Cardiac fibroblast (primary cell): ENCODE data around the gene PRPF38B.

ENCODE experiments used
- DNase-seq, 2 donors: peaks; one replicate each; pipeline versions ENCODE4 v3.0.0 to v3.0.0-alpha.2; 2010; ENCODE audit warnings: low read depth in 2 of 2
- H3K4me3 ChIP-seq, 2 donors: replicated peaks in 1 of 2; 1 replicate in 1 of 2; 2 replicates in 1 of 2; pipeline ENCODE4 v1.5.1; 2011; ENCODE audit warnings: low read depth in 2 of 2, low read length in 2 of 2, mild to moderate bottlenecking in 2 of 2, moderate library complexity in 1 of 2
- TF ChIP-seq, protein P1 (sequence below): IDR thresholded peaks from one replicate; pipeline ENCODE4 v1.5.1; 2011; ENCODE audit warnings: low read depth, mild to moderate bottlenecking, low read length, inconsistent platforms

The PRPF38B gene

GRCh38 chr1:108691942-108692723, at the start of gene PRPF38B:
Gene PRPF38B, plus strand, starts transcription at chr1:108692310. Its CDS starts 282 bp downstream, at chr1:108692592.
- peak; percentile 92 to 93 for DNase-seq
- TF ChIP-seq, protein P1, sequence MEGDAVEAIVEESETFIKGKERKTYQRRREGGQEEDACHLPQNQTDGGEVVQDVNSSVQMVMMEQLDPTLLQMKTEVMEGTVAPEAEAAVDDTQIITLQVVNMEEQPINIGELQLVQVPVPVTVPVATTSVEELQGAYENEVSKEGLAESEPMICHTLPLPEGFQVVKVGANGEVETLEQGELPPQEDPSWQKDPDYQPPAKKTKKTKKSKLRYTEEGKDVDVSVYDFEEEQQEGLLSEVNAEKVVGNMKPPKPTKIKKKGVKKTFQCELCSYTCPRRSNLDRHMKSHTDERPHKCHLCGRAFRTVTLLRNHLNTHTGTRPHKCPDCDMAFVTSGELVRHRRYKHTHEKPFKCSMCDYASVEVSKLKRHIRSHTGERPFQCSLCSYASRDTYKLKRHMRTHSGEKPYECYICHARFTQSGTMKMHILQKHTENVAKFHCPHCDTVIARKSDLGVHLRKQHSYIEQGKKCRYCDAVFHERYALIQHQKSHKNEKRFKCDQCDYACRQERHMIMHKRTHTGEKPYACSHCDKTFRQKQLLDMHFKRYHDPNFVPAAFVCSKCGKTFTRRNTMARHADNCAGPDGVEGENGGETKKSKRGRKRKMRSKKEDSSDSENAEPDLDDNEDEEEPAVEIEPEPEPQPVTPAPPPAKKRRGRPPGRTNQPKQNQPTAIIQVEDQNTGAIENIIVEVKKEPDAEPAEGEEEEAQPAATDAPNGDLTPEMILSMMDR = no peak
- H3K4me3 ChIP-seq = peak within 1 kb of the TSS; percentile 69 to 84

GRCh38 chr1:108643492-108644335, 48.4 kb upstream of the PRPF38B start:
- H3K4me3 ChIP-seq = no peak overlapping the region
- peak; percentile 89 to 90 for DNase-seq
- TF ChIP-seq, protein P1 = peak; percentile 54

DNA sequence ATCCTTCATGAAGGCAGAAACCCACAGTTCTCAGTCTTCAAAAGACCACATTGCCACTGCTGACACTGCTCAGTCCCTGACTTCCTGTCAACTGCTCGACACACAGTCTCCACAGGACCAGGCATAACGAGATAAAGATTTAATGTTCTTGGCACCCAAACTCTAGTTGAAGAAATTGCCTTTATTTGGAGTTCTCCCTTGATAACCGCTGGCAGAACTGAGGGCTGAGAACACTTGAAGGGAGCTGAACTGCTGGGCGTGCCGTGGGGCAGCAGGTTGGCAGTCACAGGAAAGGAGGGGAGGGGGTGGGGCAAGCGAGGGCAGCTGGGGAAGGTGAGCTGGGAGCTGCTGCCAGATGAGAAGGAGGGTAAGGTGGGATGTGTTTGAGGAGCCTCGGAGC, 47.1 kb upstream of the PRPF38B start:
- DNase-seq = no peak
- no peak overlapping the region for H3K4me3 ChIP-seq
- TF ChIP-seq, protein P1 = no peak

DNA sequence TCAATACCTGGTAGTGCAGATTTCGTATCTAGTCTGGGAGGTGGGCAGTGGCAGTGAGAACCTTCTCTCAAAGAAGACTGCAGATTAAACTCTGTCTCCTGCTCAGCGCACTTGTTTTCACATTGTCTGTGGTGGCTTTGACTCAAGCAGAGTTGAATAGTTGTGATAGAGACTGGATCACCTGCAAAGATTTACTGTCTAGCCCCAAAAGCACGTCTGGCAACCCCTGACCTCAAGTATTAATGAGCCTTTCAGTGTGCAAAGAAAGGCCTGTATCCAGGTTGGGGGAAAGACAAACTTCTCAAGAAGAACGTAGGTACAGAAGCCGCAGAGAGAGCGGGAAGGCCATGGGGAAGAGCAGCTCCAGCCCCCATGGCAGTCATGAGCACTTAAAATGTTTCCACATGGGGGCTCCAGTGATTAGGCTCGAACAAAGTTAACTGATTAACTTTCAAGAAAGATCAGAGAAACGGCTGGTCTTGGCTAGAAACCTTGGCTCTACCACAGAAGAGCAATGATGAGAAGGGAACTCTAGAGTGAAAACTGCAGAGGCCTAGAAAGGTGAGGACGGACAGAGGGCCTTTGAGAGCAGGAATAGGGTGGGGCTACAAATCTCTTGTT, 46.4 kb upstream of the PRPF38B start:
- no peak for DNase-seq
- H3K4me3 ChIP-seq = no peak overlapping the region
- TF ChIP-seq, protein P1 = no peak

GRCh38 chr1:108646265-108646647, 45.9 kb upstream of the PRPF38B start:
- TF ChIP-seq, protein P1 = no peak
- DNase-seq = no peak
- no peak overlapping the region for H3K4me3 ChIP-seq

- H3K4me3 ChIP-seq = no peak overlapping the region
- peak; percentile 83 to 92 for DNase-seq
- TF ChIP-seq, protein P1 = no peak
Measured at GRCh38 chr1:108646648-108647269, 45.4 kb upstream of the PRPF38B start.
